HepG2 (cell line): ENCODE results near the gene FAM193A. TPM values are rescaled to one million over a fixed set of nuclear protein-coding genes. Genes with fewer than 3 reads are reported as not detected.

ENCODE experiments used
- ATAC-seq: fragments of 200-7000 bp; cut with Tn5 transposase; 3 replicates; pipeline ENCODE4 v1.9.1; 2020; ENCODE audit warnings: mild to moderate bottlenecking, moderate library complexity
- BruUV-seq: library from RNA; stranded (reverse); fragments of 400-500 nt; replicated peaks from 2 replicates; lab custom pipeline; 2021; lab: Mats Ljungman, UMichigan
- CTCF ChIA-PET: fragments of 300-600 bp; formaldehyde crosslinking; extraction: SDS; loops from one replicate; lab custom pipeline; 2021; ENCODE audit warnings: low total read pairs, inconsistent platforms, low intra/inter-chr PET ratio; lab: Yijun Ruan, JAX
- POLR2A ChIA-PET: fragments of 350-600 bp; sonication (Branson Sonifier 250); formaldehyde crosslinking; loops from one replicate; lab custom pipeline; 2020; ENCODE audit warnings: antibody characterized with exemption, inconsistent platforms; lab: Yijun Ruan, JAX
- DNase-seq: peaks from one replicate; pipeline ENCODE4 v3.0.0-alpha.2; 2015; ENCODE audit warnings: low spot score
- FAIRE-seq: peaks from 3 replicates; lab custom pipeline; 2011; peaks lifted over from hg19 to GRCh38; lab: Jason Lieb, UNC
- H2AFZ ChIP-seq: one replicate; pipeline ENCODE4 v1.6.1; 2011; ENCODE audit warnings: low read length, inconsistent platforms
- H3K27ac ChIP-seq: fragments of 300-600 bp; 3 replicates; pipeline ENCODE4 v1.8.0; 2011; ENCODE audit warnings: mixed run types, mild to moderate bottlenecking, mixed read lengths, low read length, inconsistent platforms; ENCODE audit not compliant: insufficient read depth; ENCODE audit errors: extremely low read length
- H3K27me3 ChIP-seq, 2 experiments: fragments of 200-600 bp in 1 of 2; 2 replicates in 1 of 2; 3 replicates in 1 of 2; pipeline versions ENCODE4 v1.6.0 to v1.8.0; 2011; ENCODE audit warnings: low read length in 2 of 2, mild to moderate bottlenecking in 2 of 2, moderate library complexity in 2 of 2, inconsistent platforms in 1 of 2; ENCODE audit not compliant: insufficient read depth in 2 of 2, control insufficient read depth in 1 of 2
- H3K36me3 ChIP-seq, 2 experiments: fragments of 200-600 bp in 1 of 2; replicated peaks in 1 of 2; 2 replicates in 1 of 2; 3 replicates in 1 of 2; pipeline versions ENCODE4 v1.5.1 to v1.8.0; 2011; ENCODE audit warnings: low read length in 2 of 2, inconsistent platforms in 1 of 2; ENCODE audit not compliant: insufficient read depth in 2 of 2, control insufficient read depth in 1 of 2
- H3K4me1 ChIP-seq: 2 replicates; pipeline ENCODE4 v1.5.1; 2012; ENCODE audit warnings: low read length, inconsistent platforms; ENCODE audit not compliant: insufficient read depth
- H3K4me2 ChIP-seq: 2 replicates; pipeline ENCODE4 v1.6.0; 2011; ENCODE audit warnings: low read depth, low read length, inconsistent platforms
- H3K4me3 ChIP-seq, 3 experiments: fragments of 200-600 bp in 1 of 3; sonication (generic), shearing (Covaris generic) in 1 of 3; replicated peaks in 1 of 3; 2 replicates each; pipeline ENCODE4 v1.5.1; 2011 to 2016; ENCODE audit warnings: low read length in 3 of 3, inconsistent platforms in 2 of 3, low read depth in 2 of 3, mild to moderate bottlenecking in 2 of 3, control low read depth in 1 of 3, mixed read lengths in 1 of 3; ENCODE audit not compliant: insufficient read depth in 1 of 3
- H3K79me2 ChIP-seq: one replicate; pipeline ENCODE4 v1.6.1; 2011; ENCODE audit warnings: low read length, inconsistent platforms; ENCODE audit not compliant: insufficient read depth
- H3K9ac ChIP-seq: 2 replicates; pipeline ENCODE4 v1.6.0; 2011; ENCODE audit warnings: mild to moderate bottlenecking, low read depth, low read length, inconsistent platforms; ENCODE audit not compliant: insufficient read depth
- H3K9me3 ChIP-seq: 2 replicates; pipeline ENCODE4 v1.5.1; 2012; ENCODE audit warnings: mild to moderate bottlenecking, low read length
- H4K20me1 ChIP-seq: 2 replicates; pipeline ENCODE4 v1.6.0; 2011; ENCODE audit warnings: inconsistent platforms, mild to moderate bottlenecking, low read length, moderate library complexity; ENCODE audit not compliant: insufficient read depth
- EP300 ChIP-seq, 3 experiments: sonication (generic) in 1 of 3; formaldehyde crosslinking in 1 of 3; IDR thresholded peaks; 2 replicates each; pipeline versions ENCODE4 v1.5.1 to v1.6.1; 2011 to 2020; ENCODE audit warnings: low read depth in 2 of 3, low read length in 2 of 3, borderline replicate concordance in 1 of 3, improper control_type of control experiment in 1 of 3, mild to moderate bottlenecking in 1 of 3, missing genetic modification reagents in 1 of 3, moderate library complexity in 1 of 3
- FOXA3 ChIP-seq: IDR thresholded peaks from 2 replicates; pipeline ENCODE4 v1.6.1; 2016; ENCODE audit warnings: missing genetic modification reagents, missing compliant biosample characterization
- KDM5B ChIP-seq: sonication (generic); formaldehyde crosslinking; IDR thresholded peaks from 2 replicates; pipeline ENCODE4 v1.4.0; 2020; ENCODE audit warnings: missing genetic modification reagents, mild to moderate bottlenecking, borderline replicate concordance
- MAF1 ChIP-seq: sonication (generic); formaldehyde crosslinking; IDR thresholded peaks from 2 replicates; pipeline ENCODE4 v1.5.0; 2020; ENCODE audit warnings: missing genetic modification reagents, borderline replicate concordance
- MAX ChIP-seq: IDR thresholded peaks from 2 replicates; pipeline ENCODE4 v1.6.1; 2012; ENCODE audit warnings: inconsistent platforms
- SNRNP70 ChIP-seq: fragments of 200-400 bp; formaldehyde crosslinking; IDR thresholded peaks from 2 replicates; pipeline ENCODE4 v1.6.1; 2017; ENCODE audit warnings: mild to moderate bottlenecking, low read depth, low read length, moderate library complexity
- SRSF4 ChIP-seq: fragments of 200-400 bp; formaldehyde crosslinking; IDR thresholded peaks from one replicate; pipeline ENCODE4 v1.6.1; 2018; ENCODE audit warnings: mild to moderate bottlenecking, low read depth, low read length, moderate library complexity; ENCODE audit not compliant: poor library complexity, severe bottlenecking
- TEAD3 ChIP-seq: optimal IDR thresholded peaks from 2 replicates; pipeline ENCODE3; 2016; ENCODE audit warnings: borderline replicate concordance
- THAP11 ChIP-seq: IDR thresholded peaks from 2 replicates; pipeline ENCODE4 v1.6.1; 2016; ENCODE audit warnings: missing biosample characterization, missing genetic modification reagents
- TRAFD1 ChIP-seq: sonication (generic); formaldehyde crosslinking; IDR thresholded peaks from 2 replicates; pipeline ENCODE4 v1.5.1; 2020; ENCODE audit warnings: missing genetic modification reagents, mild to moderate bottlenecking, borderline replicate concordance
- ZKSCAN8 ChIP-seq: IDR thresholded peaks from 2 replicates; pipeline ENCODE4 v1.6.1; 2016; ENCODE audit warnings: borderline replicate concordance, missing genetic modification reagents, missing compliant biosample characterization
- ZNF552 ChIP-seq: sonication (generic); formaldehyde crosslinking; IDR thresholded peaks from 2 replicates; pipeline ENCODE4 v1.9.0; 2022; ENCODE audit warnings: missing genetic modification reagents, mild to moderate bottlenecking, borderline replicate concordance
- ZNF576 ChIP-seq: sonication (generic); formaldehyde crosslinking; IDR thresholded peaks from 2 replicates; pipeline ENCODE4 v1.4.0; 2020; ENCODE audit warnings: mild to moderate bottlenecking, missing genetic modification reagents
- ZNF614 ChIP-seq: IDR thresholded peaks from 2 replicates; pipeline ENCODE4 v1.6.1; 2018; ENCODE audit warnings: missing biosample characterization, missing genetic modification reagents, inconsistent platforms, borderline replicate concordance
- ZNF737 ChIP-seq: sonication (generic); formaldehyde crosslinking; IDR thresholded peaks from 2 replicates; pipeline ENCODE4 v1.5.0; 2020; ENCODE audit warnings: missing genetic modification reagents, mild to moderate bottlenecking, borderline replicate concordance
- ZNF772 ChIP-seq: sonication (generic); formaldehyde crosslinking; IDR thresholded peaks from 2 replicates; pipeline ENCODE4 v1.5.0; 2020; ENCODE audit warnings: mild to moderate bottlenecking, missing genetic modification reagents
- ZNF883 ChIP-seq: sonication (generic); formaldehyde crosslinking; IDR thresholded peaks from 2 replicates; pipeline ENCODE4 v1.5.1; 2020; ENCODE audit warnings: mild to moderate bottlenecking, missing genetic modification reagents; ENCODE audit errors: not compliant biosample characterization
- ZSCAN9 ChIP-seq: IDR thresholded peaks from 2 replicates; pipeline ENCODE4 v1.6.1; 2016; ENCODE audit warnings: borderline replicate concordance
- WGBS: methylation state at CpG from one replicate; pipeline ENCODE4 v1.1.6; 2017; ENCODE audit warnings: low lambda C conversion rate; 5-methylcytosine and 5-hydroxymethylcytosine counted together
- in situ Hi-C: cut with HindIII; loops from 2 replicates; pipeline ENCODE4 v1.10.0; 2017; ENCODE audit warnings: low pct_unique_long_range_greater_than_20kb; ENCODE audit not compliant: extremely low pct_ligation_motif_present
- intact Hi-C: fragments of 100-400 bp; cut with micrococcal nuclease; formaldehyde crosslinking; loops from one replicate; pipeline ENCODE4 v1.10.0; 2022; ENCODE audit not compliant: unreplicated experiment
- polyA plus RNA-seq, 8 experiments: library from polyadenylated mRNA; depleted of rRNA in 3 of 8; stranded (reverse) in 7 of 8; unstranded in 1 of 8; fragments of >200 nt; fragmentation: Illumina TruSeq in 4 of 8; extraction: Trizol in 4 of 8; gene quantifications; 2 replicates each; pipeline versions ENCODE4 v1.2.1 to v1.2.3, GENCODE V29; 2011 to 2016; ENCODE audit warnings: low read depth in 4 of 8, missing spikeins in 1 of 8, mixed read lengths in 1 of 8; ENCODE audit not compliant: insufficient read depth in 1 of 8
- total RNA-seq, 5 experiments: library from RNA; depleted of rRNA; stranded (reverse); fragments of >200 nt; fragmentation: Illumina TruSeq; extraction: Trizol; gene quantifications; 2 replicates each; pipeline ENCODE4 v1.2.3, GENCODE V29; 2016; ENCODE audit warnings: low read depth in 1 of 5

The FAM193A gene
- total and polyA plus RNA-seq, 2 of the 13 experiments (the other 11 are each of a cell fraction or from before 2014, with no cell fraction given): 5.7 to 8.7 TPM

- Histone ChIP-seq H3K36me3 (peaks cover 8 to 20% of the 10 kb centered on the region in 2 experiments; a peak in 4 of 5 replicates), H3K9me3 (no peaks in the 10 kb centered on the region), H3K4me3 (peak overlapping the region in 1 of 3 experiments; percentile 1; a peak in 1 of 6 replicates), H3K9ac (peak overlapping the region; percentile 27; the same call in 1 of the 2 replicates), H3K27ac (peak overlapping the region; percentile 53), H4K20me1 (no peaks in the 10 kb centered on the region), H2AFZ (no peak overlapping the region), H3K27me3 (no peaks in the 10 kb centered on the region), H3K79me2 (no peaks in the 10 kb centered on the region), H3K4me2 (peak overlapping the region; percentile 36), H3K4me1 (peaks cover 17% of the 10 kb centered on the region)
- CTCF ChIA-PET: no interaction called here
- peak; percentile 88 for ATAC-seq
- BruUV-seq: no TSS peak
- in situ Hi-C loops: no loop called here
- POLR2A ChIA-PET: interaction anchor here (1.1 to 2.1 kb wide), 2 partner anchors 28 to 68 kb away, joined by 4 to 7 read pairs; no protein-coding TSS in a partner anchor
- 39% methylated on average over 19 of the region's 21 CpGs for WGBS
- intact Hi-C loops: loop anchor here (2.0 kb wide), 1 partner anchor 58 kb away; no protein-coding TSS in a partner anchor
- FAIRE-seq: peak; percentile 54
- DNase-seq: peak; percentile 70
- TF ChIP-seq MAX (peak; percentile 69), TRAFD1 (no peak), SRSF4 (no peak), ZSCAN9 (CRISPR knock-in tag) (no peak), MAF1 (CRISPR knock-in tag) (no peak), ZNF883 (CRISPR knock-in tag) (no peak), ZNF614 (CRISPR knock-in tag) (0 out of 2 replicates have a peak, but pooled peaks have one; percentile 15), THAP11 (CRISPR knock-in tag) (peak; percentile 26; the same call in 1 of the 2 replicates), ZNF552 (CRISPR knock-in tag) (0 out of 2 replicates have a peak, but pooled peaks have one; percentile 15), FOXA3 (0 out of 2 replicates have a peak, but pooled peaks have one; percentile 13), ZKSCAN8 (CRISPR knock-in tag) (no peak), SNRNP70 (no peak), ZNF772 (CRISPR knock-in tag) (peak; percentile 59; the same call in 1 of the 2 replicates), EP300 (IDR thresholded peaks at IDR 0.05; ENCODE audit: low read depth in 2 of 2, low read length in 2 of 2) (no peak), EP300 (CRISPR knock-in tag; IDR thresholded peaks at IDR 0.05; ENCODE audit: borderline replicate concordance) (no peak), ZNF737 (CRISPR knock-in tag) (no peak), TEAD3 (CRISPR knock-in tag) (peak; percentile 23), KDM5B (CRISPR knock-in tag) (peak; percentile 35; the same call in 1 of the 2 replicates), ZNF576 (CRISPR knock-in tag) (no peak)
Measured at GRCh38 chr4:2733001-2733843, 196.8 kb downstream of the FAM193A start.
